PFSK-1 (cell line): ENCODE data around the gene MYOF.

ENCODE experiments used
- POLR2AphosphoS5 ChIP-seq: IDR thresholded peaks from 2 replicates; pipeline ENCODE4 v1.6.1; 2012; ENCODE audit warnings: low read depth, mild to moderate bottlenecking, control low read depth, low read length, moderate library complexity
- REST ChIP-seq, 2 experiments: IDR thresholded peaks; 2 replicates each; pipeline versions ENCODE4 v1.6.1 to v1.8.0; 2011 to 2012; ENCODE audit warnings: low read depth in 2 of 2, low read length in 2 of 2, control low read depth in 1 of 2, inconsistent platforms in 1 of 2, mild to moderate bottlenecking in 1 of 2, moderate library complexity in 1 of 2; ENCODE audit not compliant: insufficient read depth in 1 of 2
- TAF1 ChIP-seq: IDR thresholded peaks from 2 replicates; pipeline ENCODE4 v1.6.1; 2012; ENCODE audit warnings: low read length, control low read depth, borderline replicate concordance; ENCODE audit not compliant: insufficient read depth

- TF ChIP-seq REST (IDR thresholded peaks at IDR 0.05; ENCODE audit: insufficient read depth in 1 of 2, low read depth in 2 of 2, low read length in 2 of 2) (no peak), TAF1 (no peak), POLR2AphosphoS5 (no peak)
Measured at GRCh38 chr10:93403152-93404047, 78.7 kb downstream of the MYOF start.
